HG03342 (cell line): ENCODE data around the gene EEF2KMT.
"Not testable (repeated sequence)": the region's sequence is repeated elsewhere in the genome, so short reads cannot be mapped to it uniquely, and the experiment has no call there.

Source experiments
- ATAC-seq: cut with Tn5 transposase; IDR thresholded peaks from one replicate; pipeline ENCODE4 v1.9.1; 2021; ENCODE audit warnings: mild to moderate bottlenecking, moderate library complexity; ENCODE audit not compliant: unreplicated experiment

Gene EEF2KMT

GRCh38 chr16:5071681-5072333, 25.8 kb downstream of the EEF2KMT start, which contains the start of gene ALG1:
Gene ALG1 (plus strand): TSS chr16:5071843. CDS start chr16:5071850, 7 bp downstream.
- peak; percentile 85 for ATAC-seq

- no peak for ATAC-seq
These were observed 26.3 kb downstream of the EEF2KMT start for GRCh38 chr16:5071341-5071680.

GRCh38 chr16:5070431-5071186, 27.0 kb downstream of the EEF2KMT start:
- ATAC-seq = no peak

- no peak for ATAC-seq
These were observed 27.7 kb downstream of the EEF2KMT start for GRCh38 chr16:5069854-5070253.

DNA sequence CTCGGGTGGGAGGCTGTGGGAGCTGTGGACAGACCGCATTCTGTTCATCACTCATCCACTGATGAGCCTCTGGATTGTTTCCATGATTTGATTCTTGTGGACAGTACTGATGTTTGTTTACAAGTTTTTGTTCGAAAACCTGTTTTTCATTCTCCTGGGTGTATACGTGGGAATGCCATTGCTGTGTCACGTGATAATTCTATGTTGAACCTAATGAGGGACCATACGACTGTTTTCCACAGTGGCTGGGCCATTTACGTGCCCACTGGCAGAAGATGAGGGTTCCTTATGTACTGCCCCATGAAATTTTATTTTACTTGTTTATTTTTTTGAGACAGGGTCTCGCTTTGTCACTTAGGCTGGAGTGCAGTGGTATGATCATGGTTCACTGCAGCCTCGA, 28.5 kb downstream of the EEF2KMT start:
- ATAC-seq = no peak

DNA sequence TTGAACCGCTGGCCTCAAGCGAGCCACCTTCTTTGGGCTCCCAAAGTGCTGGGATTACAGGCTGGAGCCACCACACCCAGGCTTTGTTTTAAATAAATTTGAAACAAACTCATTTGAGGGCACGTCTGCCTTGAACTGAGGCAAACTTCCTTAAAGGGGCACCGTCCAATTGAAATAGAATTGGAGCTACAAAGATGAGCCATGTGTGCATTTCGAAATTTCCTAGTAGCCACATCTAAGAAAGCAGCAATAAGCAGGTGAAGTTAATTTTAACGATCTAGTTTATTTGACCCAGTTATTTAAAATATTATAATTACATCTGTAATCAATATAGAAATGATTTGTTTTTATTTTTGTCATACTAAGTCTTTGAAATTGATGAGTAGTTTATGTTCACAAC, 31.1 kb downstream of the EEF2KMT start:
- ATAC-seq = no peak

DNA sequence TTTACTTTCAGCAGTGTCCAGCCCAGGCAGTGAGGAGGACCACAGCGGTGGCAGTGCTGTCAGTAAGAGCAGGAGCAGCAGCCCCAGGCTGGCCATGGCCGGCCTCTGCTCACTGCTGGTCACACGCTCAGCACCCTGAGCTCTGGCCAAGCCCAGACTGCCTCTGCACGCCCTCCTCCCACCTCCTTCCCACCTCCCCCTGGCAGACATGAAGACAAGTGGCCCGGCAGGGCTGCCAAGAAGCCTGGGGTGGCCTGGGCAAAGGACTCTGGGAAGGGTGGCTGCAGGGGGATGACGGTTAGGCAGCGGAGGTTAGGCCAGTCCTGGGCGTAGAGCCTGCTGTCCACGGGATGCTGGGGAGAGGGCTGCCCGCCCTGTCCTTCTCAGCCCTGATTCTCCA, 31.8 kb downstream of the EEF2KMT start, which contains the start of gene C16orf89:
TSS of gene C16orf89 (minus strand) at position 144 of the 400 bp plus-strand sequence. CDS start at position 96, 48 bp downstream.
- ATAC-seq = no peak

- ATAC-seq = no peak
These were observed 32.3 kb downstream of the EEF2KMT start for GRCh38 chr16:5065326-5065725.

DNA sequence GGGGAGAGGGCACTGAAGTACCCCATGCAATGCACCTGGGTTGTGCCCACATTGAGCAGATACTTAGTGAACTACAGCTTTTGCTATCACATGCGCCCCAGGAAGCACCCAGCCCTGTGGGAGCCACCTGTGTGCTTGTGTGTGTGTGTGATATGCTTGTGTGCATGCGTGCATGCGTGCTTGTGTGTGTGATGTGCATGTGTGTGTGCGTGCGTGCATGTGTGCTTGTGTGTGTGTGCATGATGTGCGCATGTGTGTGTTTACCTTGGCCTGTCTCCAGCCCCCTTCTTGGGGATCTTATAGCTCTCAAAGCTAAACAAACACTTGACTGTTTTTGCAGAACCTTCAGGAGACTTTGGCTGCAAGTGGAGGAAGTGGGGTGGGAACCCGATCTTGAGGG, 32.7 kb downstream of the EEF2KMT start:
- no peak for ATAC-seq

GRCh38 chr16:5062790-5063765, 34.5 kb downstream of the EEF2KMT start:
- ATAC-seq = no peak

DNA sequence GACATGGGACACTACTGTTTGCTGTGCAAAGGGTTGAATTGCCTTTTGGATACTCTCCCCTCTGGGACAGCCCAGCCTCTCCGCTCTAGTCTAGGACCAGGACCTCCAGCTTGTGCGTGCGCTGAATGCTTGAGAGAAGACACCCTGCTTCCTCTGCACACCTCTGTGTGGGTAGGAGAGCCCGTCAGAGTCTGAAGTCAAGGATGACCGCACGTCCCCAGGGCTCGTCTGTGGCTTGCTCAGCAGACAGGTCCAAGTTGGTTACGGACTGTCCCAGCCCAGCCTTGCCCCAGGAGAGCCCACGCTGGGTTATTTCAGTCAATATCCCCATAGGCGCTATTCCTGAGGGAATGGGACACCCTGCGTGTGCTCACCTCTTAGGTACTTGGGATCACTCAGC, 35.5 kb downstream of the EEF2KMT start:
- ATAC-seq = no peak

DNA sequence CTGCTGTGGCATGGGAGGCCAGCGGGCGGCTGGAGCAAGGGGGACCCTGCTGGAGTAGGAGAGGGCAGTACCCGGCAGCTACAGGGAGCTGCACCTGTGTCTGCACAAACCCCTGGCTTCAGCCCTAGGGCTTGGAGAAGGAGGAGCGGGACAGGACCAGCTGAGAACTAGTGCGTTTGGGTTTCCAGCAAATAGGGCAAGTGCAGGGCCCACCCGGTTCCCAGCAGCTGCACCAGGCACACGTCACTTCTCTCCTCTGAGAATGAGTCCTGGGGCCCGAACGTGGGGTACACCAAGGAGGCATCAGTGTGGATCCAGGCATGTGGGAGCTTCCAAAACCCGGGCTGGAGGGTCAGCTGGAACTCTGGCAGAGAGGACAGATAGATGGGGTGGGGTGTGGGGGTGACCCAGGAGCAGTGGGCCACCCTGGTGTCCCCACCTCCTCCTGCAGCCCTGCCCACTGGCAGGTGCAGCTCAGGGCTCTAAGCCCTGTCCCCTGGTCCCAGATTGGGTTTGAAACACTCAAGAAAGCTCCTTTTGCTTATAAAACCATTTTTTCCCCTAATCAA, 37.4 kb downstream of the EEF2KMT start:
- ATAC-seq = no peak

DNA sequence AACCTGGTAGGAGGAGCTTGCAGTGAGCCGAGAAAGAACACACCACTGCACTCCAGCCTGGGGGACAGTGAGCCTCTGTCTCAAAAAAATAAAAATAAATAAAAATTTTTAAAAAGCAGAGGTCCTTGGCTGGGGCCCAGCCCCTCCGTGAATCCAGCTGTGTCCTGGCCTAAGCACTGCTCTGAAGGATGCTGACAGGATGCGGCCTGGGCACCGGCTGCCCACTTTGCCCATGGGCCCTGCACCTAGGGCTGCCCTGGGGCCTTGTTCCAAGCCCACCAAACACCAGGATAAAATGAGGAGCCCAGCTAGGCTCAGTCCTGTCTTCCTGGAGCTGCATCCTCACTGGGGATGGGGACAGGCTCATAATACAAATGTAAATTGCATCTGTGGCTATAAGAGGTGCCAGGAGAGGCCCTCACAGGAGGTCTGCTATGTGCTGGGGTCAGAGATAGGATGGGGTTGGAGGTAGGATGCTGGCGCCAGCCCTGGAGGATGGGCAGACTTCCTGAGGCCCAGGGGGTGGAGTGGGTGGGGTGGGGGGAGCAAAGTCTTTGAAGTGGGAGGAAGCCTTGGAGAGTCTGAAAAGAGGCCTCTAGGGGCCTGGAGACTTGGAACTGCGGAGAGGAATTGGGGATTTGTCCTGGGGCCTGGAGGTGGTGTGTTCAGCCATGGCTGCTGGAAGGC, 38.1 kb downstream of the EEF2KMT start:
- no peak for ATAC-seq

GRCh38 chr16:5058476-5058875, 39.1 kb downstream of the EEF2KMT start:
- no peak for ATAC-seq

DNA sequence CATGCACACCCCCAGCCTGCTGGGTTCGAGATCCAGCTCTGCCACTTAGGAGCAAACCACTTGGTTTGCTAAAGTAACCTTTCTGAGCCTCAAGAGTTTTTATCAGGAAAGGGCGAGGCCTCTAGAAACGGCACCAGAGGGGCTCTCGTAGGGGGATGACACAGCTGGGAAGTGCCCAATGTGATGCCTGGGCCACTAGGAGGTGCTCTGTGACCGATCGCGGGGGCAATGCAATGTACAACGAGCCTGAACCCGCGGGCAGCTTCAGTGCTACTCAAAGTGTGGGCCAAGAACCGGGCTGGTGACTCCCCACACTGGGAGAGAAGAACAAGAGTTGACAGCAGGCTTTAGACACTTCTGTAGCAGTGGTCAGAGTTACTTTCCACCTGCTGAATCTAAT, 41.2 kb downstream of the EEF2KMT start:
- ATAC-seq = no peak

DNA sequence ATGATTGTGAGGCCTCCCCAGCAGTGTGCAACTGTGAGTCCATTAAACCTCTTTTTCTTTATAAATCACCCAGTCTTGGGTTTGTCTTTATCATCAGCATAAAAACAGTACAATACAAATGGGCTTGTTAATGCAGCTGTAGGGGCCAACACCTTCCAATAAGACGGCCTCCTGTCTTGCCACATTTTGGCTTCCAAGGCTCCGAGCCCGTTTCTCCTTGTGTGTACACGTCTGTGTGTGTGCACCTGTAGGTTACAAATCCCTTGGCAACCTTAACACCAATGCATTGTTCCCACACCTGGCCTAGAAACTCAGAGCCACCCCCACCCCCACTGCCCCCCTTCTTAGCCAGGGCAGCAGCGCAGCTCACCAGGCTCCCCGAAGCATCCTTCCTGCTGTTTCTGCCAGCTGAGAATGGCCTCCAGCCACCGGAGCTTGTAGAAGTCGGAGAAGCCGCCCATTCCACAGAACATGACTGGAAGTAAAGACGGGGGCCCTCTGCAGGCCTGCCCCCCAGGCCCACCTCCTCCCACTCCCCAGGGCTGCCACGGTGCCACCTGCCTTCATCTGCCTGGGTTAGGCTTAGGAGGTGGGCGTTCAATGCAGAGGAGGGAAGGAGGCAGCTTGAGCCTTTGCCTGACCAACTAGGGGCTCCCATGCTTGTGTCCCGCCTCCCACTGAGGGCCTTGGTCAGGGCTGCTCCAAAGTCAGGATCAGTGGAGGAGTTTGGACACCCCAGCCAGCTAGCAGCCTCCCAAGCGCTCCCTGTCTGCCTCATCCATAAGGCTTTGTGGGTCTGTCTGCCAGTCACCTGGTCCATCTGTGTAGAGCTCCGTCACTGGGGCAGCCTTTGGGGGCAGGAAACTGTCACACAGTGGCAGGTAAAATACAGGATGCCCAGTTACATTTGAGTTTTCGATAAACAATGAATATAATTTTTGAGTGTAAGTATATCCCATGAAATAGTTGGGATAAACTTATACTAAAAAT, 42.4 kb downstream of the EEF2KMT start:
- no peak for ATAC-seq

GRCh38 chr16:5046914-5047313, 50.7 kb downstream of the EEF2KMT start:
- ATAC-seq = no peak

GRCh38 chr16:5045499-5046115, 52.0 kb downstream of the EEF2KMT start:
- no peak for ATAC-seq

- ATAC-seq = not testable (repeated sequence)
These were observed 53.0 kb downstream of the EEF2KMT start for GRCh38 chr16:5044581-5044980.
